Lung microvascular endothelial cell (primary cell): ENCODE data around the gene IGFBP1. TPM values are rescaled to one million over a fixed set of nuclear protein-coding genes. Genes with fewer than 3 reads are reported as not detected.
"Not testable (repeated sequence)": the region's sequence is repeated elsewhere in the genome, so short reads cannot be mapped to it uniquely, and the experiment has no call there.

Source experiments
- DNase-seq, 2 donors: peaks; one replicate each; pipeline versions ENCODE4 v3.0.0 to v3.0.0-alpha.2; 2010; ENCODE audit warnings: low read depth in 2 of 2
- total RNA-seq: library from RNA; depleted of rRNA; stranded (reverse); fragments of >200 nt; gene quantifications from 2 replicates; pipeline ENCODE4 v1.2.1, GENCODE V29; 2014

The IGFBP1 gene
- 0.20 TPM in 1 of 2 replicates, not detected in the other for total RNA-seq

- DNase-seq: peak; percentile 34 to 49
Observed at GRCh38 chr7:45888185-45888992, at the start of gene IGFBP1. Gene IGFBP1 (plus strand): TSS chr7:45888488. CDS start chr7:45888653, 165 bp downstream.

GRCh38 chr7:45838852-45839251 lies 49.4 kb upstream of the IGFBP1 start:
- not testable (repeated sequence) for DNase-seq

- DNase-seq: not testable (repeated sequence)
Observed at GRCh38 chr7:45841926-45842717, 46.2 kb upstream of the IGFBP1 start.

GRCh38 chr7:45846536-45846935 lies 41.8 kb upstream of the IGFBP1 start:
- DNase-seq: not testable (repeated sequence)

- not testable (repeated sequence) for DNase-seq
Observed at GRCh38 chr7:45848734-45849133, 39.6 kb upstream of the IGFBP1 start.

GRCh38 chr7:45852984-45853383 lies 35.3 kb upstream of the IGFBP1 start:
- DNase-seq: not testable (repeated sequence)

GRCh38 chr7:45853491-45853890 lies 34.8 kb upstream of the IGFBP1 start:
- not testable (repeated sequence) for DNase-seq

- not testable (repeated sequence) for DNase-seq
Observed at GRCh38 chr7:45855680-45856079, 32.6 kb upstream of the IGFBP1 start.

- not testable (repeated sequence) for DNase-seq
Observed at GRCh38 chr7:45856888-45857287, 31.4 kb upstream of the IGFBP1 start.

- DNase-seq: no peak
Observed at GRCh38 chr7:45863715-45864114, 24.6 kb upstream of the IGFBP1 start.

- peak; percentile 12 to 28 for DNase-seq
Observed at GRCh38 chr7:45865594-45866410, 22.5 kb upstream of the IGFBP1 start.

- no peak for DNase-seq
Observed at GRCh38 chr7:45867471-45867870, 20.8 kb upstream of the IGFBP1 start.

- no peak for DNase-seq
Observed at GRCh38 chr7:45869426-45869825, 18.9 kb upstream of the IGFBP1 start.

GRCh38 chr7:45872116-45873034 lies 15.9 kb upstream of the IGFBP1 start:
- DNase-seq: peak; percentile 15 to 35

- no peak for DNase-seq
Observed at GRCh38 chr7:45873035-45873354, 15.3 kb upstream of the IGFBP1 start, which contains the start of gene CCDC201. Gene CCDC201 (minus strand): TSS chr7:45873082. CDS start chr7:45873007, 75 bp downstream.

- no peak for DNase-seq
Observed at GRCh38 chr7:45873355-45873754, 14.9 kb upstream of the IGFBP1 start.

GRCh38 chr7:45874408-45875131 lies 13.7 kb upstream of the IGFBP1 start:
- DNase-seq: peak; percentile 50 to 82

GRCh38 chr7:45876519-45876918 lies 11.8 kb upstream of the IGFBP1 start:
- no peak for DNase-seq

GRCh38 chr7:45878457-45879144 lies 9.7 kb upstream of the IGFBP1 start:
- no peak for DNase-seq
